IMR-90 (cell line): Measurements from ENCODE around the gene SSNA1. TPM values are rescaled to one million over a fixed set of nuclear protein-coding genes. Genes with fewer than 3 reads are reported as not detected.

ENCODE experiments used
- ATAC-seq: fragments of 200-7000 bp; cut with Tn5 transposase; 2 replicates; pipeline ENCODE4 v1.9.1; 2020; ENCODE audit warnings: low read depth, mild to moderate bottlenecking, moderate library complexity
- BruUV-seq: library from RNA; stranded (reverse); fragments of 400-500 nt; replicated peaks from 2 replicates; lab custom pipeline; 2021; lab: Mats Ljungman, UMichigan
- CTCF ChIA-PET: fragments of 300-600 bp; formaldehyde crosslinking; extraction: SDS; loops from one replicate; lab custom pipeline; 2021; ENCODE audit warnings: antibody characterized with exemption; lab: Yijun Ruan, JAX
- POLR2A ChIA-PET: fragments of 300-600 bp; sonication (Branson Sonifier 250); formaldehyde crosslinking; loops from one replicate; lab custom pipeline; 2022; ENCODE audit warnings: antibody characterized with exemption; ENCODE audit not compliant: unreplicated experiment; lab: Charles Lee
- DNase-seq: peaks from one replicate; pipeline ENCODE4 v3.0.0; 2013
- H2AFZ ChIP-seq: replicated peaks from 2 replicates; pipeline ENCODE3; 2013; ENCODE audit warnings: low read length, mild to moderate bottlenecking; ENCODE audit not compliant: poor library complexity
- H2AK5ac ChIP-seq: 2 replicates; pipeline ENCODE4 v1.6.1; 2013; ENCODE audit warnings: low read depth, low read length, inconsistent platforms
- H2AK9ac ChIP-seq: replicated peaks from 2 replicates; pipeline ENCODE3; 2013; ENCODE audit warnings: mild to moderate bottlenecking, low read depth, low read length, moderate library complexity; ENCODE audit not compliant: poor library complexity
- H2BK120ac ChIP-seq: 2 replicates; pipeline ENCODE4 v1.6.1; 2013; ENCODE audit warnings: low read depth, low read length, inconsistent platforms
- H2BK15ac ChIP-seq: 3 replicates; pipeline ENCODE4 v1.6.1; 2013; ENCODE audit warnings: low read depth, low read length, inconsistent platforms
- H2BK20ac ChIP-seq: 2 replicates; pipeline ENCODE4 v1.6.1; 2013; ENCODE audit warnings: low read depth, mild to moderate bottlenecking, inconsistent platforms, low read length, moderate library complexity
- H2BK5ac ChIP-seq: 2 replicates; pipeline ENCODE4 v1.6.1; 2013; ENCODE audit warnings: mild to moderate bottlenecking, low read depth, low read length, inconsistent platforms; ENCODE audit not compliant: poor library complexity, severe bottlenecking
- H3K14ac ChIP-seq: replicated peaks from 2 replicates; pipeline ENCODE4 v1.6.1; 2013; ENCODE audit warnings: low read depth, low read length, inconsistent platforms
- H3K18ac ChIP-seq: 2 replicates; pipeline ENCODE4 v1.6.1; 2013; ENCODE audit warnings: low read depth, low read length, control low read depth
- H3K23ac ChIP-seq: 2 replicates; pipeline ENCODE4 v1.6.1; 2013; ENCODE audit warnings: low read depth, low read length, inconsistent platforms
- H3K27ac ChIP-seq: 2 replicates; pipeline ENCODE4 v1.5.1; 2013; ENCODE audit warnings: mild to moderate bottlenecking, control low read depth, low read length; ENCODE audit not compliant: insufficient read depth
- H3K27me3 ChIP-seq: 2 replicates; pipeline ENCODE4 v1.6.1; 2013; ENCODE audit warnings: low read length; ENCODE audit not compliant: control insufficient read depth, insufficient read depth
- H3K36me3 ChIP-seq: 2 replicates; pipeline ENCODE4 v1.6.1; 2013; ENCODE audit warnings: low read length, mixed read lengths; ENCODE audit not compliant: control insufficient read depth, insufficient read depth
- H3K4ac ChIP-seq: 2 replicates; pipeline ENCODE4 v1.6.1; 2013; ENCODE audit warnings: low read depth, low read length, inconsistent platforms
- H3K4me1 ChIP-seq: 2 replicates; pipeline ENCODE4 v1.6.1; 2013; ENCODE audit warnings: low read length, mixed read lengths; ENCODE audit not compliant: control insufficient read depth, insufficient read depth
- H3K4me2 ChIP-seq: 2 replicates; pipeline ENCODE4 v1.6.1; 2013; ENCODE audit warnings: low read depth, mild to moderate bottlenecking, control low read depth, low read length, moderate library complexity
- H3K4me3 ChIP-seq: 2 replicates; pipeline ENCODE4 v1.5.1; 2013; ENCODE audit warnings: low read depth, mild to moderate bottlenecking, control low read depth, low read length, moderate library complexity; ENCODE audit not compliant: insufficient read depth
- H3K56ac ChIP-seq: 2 replicates; pipeline ENCODE4 v1.6.1; 2013; ENCODE audit warnings: low read length, inconsistent platforms; ENCODE audit not compliant: insufficient read depth; ENCODE audit errors: extremely low read depth
- H3K79me1 ChIP-seq, 2 experiments: 2 replicates each; pipeline ENCODE4 v1.6.1; 2013; ENCODE audit warnings: low read length in 2 of 2, inconsistent platforms in 1 of 2, low read depth in 1 of 2
- H3K9ac ChIP-seq: 2 replicates; pipeline ENCODE4 v1.6.1; 2013; ENCODE audit warnings: low read depth, low read length, control low read depth
- H3K9me1 ChIP-seq: 2 replicates; pipeline ENCODE4 v1.6.1; 2013; ENCODE audit warnings: low read length, inconsistent platforms; ENCODE audit not compliant: insufficient read depth
- H3K9me3 ChIP-seq: 2 replicates; pipeline ENCODE4 v1.6.1; 2013; ENCODE audit warnings: low read length; ENCODE audit not compliant: control insufficient read depth, insufficient read depth
- H4K20me1 ChIP-seq: 2 replicates; pipeline ENCODE4 v1.6.1; 2013; ENCODE audit warnings: low read length, inconsistent platforms; ENCODE audit not compliant: insufficient read depth
- H4K5ac ChIP-seq: 2 replicates; pipeline ENCODE4 v1.6.1; 2013; ENCODE audit warnings: mild to moderate bottlenecking, low read depth, low read length, control low read depth
- H4K8ac ChIP-seq, 2 experiments: 2 replicates each; pipeline ENCODE4 v1.6.1; 2013; ENCODE audit warnings: low read depth in 2 of 2, low read length in 2 of 2, control low read depth in 1 of 2, inconsistent platforms in 1 of 2
- H4K91ac ChIP-seq: 2 replicates; pipeline ENCODE4 v1.6.1; 2013; ENCODE audit warnings: low read depth, low read length, inconsistent platforms; ENCODE audit not compliant: insufficient read depth
- BHLHE40 ChIP-seq: fragments of 150-350 bp; IDR thresholded peaks from 2 replicates; pipeline ENCODE4 v1.6.1; 2016; ENCODE audit warnings: mild to moderate bottlenecking, low read depth, low read length
- CHD1 ChIP-seq: IDR thresholded peaks from 2 replicates; pipeline ENCODE4 v1.6.1; 2012; ENCODE audit warnings: low read depth, low read length, improper control_type of control experiment
- CTCF ChIP-seq: conservative IDR thresholded peaks from 2 replicates; pipeline ENCODE4 v1.5.1; 2012; ENCODE audit warnings: mild to moderate bottlenecking, low read depth, low read length, improper control_type of control experiment
- ELK1 ChIP-seq: fragments of 150-350 bp; IDR thresholded peaks from 2 replicates; pipeline ENCODE4 v1.6.1; 2016; ENCODE audit warnings: low read depth, mild to moderate bottlenecking, low read length, moderate library complexity, borderline replicate concordance
- FOS ChIP-seq: fragments of 150-350 bp; IDR thresholded peaks from 2 replicates; pipeline ENCODE4 v1.6.1; 2016; ENCODE audit warnings: low read depth, low read length
- MAFK ChIP-seq: IDR thresholded peaks from 2 replicates; pipeline ENCODE4 v1.6.1; 2012; ENCODE audit warnings: low read depth, low read length, improper control_type of control experiment
- NFE2L2 ChIP-seq: fragments of 150-350 bp; IDR thresholded peaks from 2 replicates; pipeline ENCODE4 v1.6.1; 2016; ENCODE audit warnings: low read depth, mild to moderate bottlenecking, low read length
- RCOR1 ChIP-seq: IDR thresholded peaks from 2 replicates; pipeline ENCODE4 v1.6.1; 2012; ENCODE audit warnings: mild to moderate bottlenecking, low read length, improper control_type of control experiment; ENCODE audit not compliant: insufficient replicate concordance
- RFX5 ChIP-seq: IDR thresholded peaks from 2 replicates; pipeline ENCODE4 v1.8.0; 2012; ENCODE audit warnings: low read depth, mild to moderate bottlenecking, low read length, moderate library complexity
- SMC3 ChIP-seq: fragments of 150-350 bp; IDR thresholded peaks from 2 replicates; pipeline ENCODE4 v1.6.1; 2016; ENCODE audit warnings: low read depth, mild to moderate bottlenecking, antibody characterized with exemption, low read length, moderate library complexity
- WGBS, 2 experiments: methylation state at CpG; one replicate each; pipeline versions ENCODE4 v1.1.5 to v1.1.7; 2013; ENCODE audit warnings: missing lambda C conversion rate in 2 of 2; ENCODE audit not compliant: insufficient read length in 1 of 2; ENCODE audit errors: extremely low coverage in 2 of 2; 5-methylcytosine and 5-hydroxymethylcytosine counted together
- dilution Hi-C: fragments of 300-500 bp; cut with HindIII; formaldehyde crosslinking; loops from one replicate; pipeline ENCODE4 v1.14.3; 2018; ENCODE audit warnings: low sequenced_read_pairs; ENCODE audit not compliant: unreplicated experiment
- in situ Hi-C: fragments of 300-500 bp; cut with MboI; formaldehyde crosslinking; loops from 3 replicates; pipeline ENCODE4 v1.14.3; 2019; ENCODE audit warnings: low sequenced_read_pairs, inconsistent platforms, mixed read lengths
- intact Hi-C: fragments of 100-400 bp; cut with micrococcal nuclease; formaldehyde crosslinking; loops from 2 replicates; pipeline ENCODE4 v1.10.0; 2022
- polyA plus RNA-seq, 3 experiments: library from polyadenylated mRNA; depleted of rRNA; stranded (reverse); fragments of >200 nt; gene quantifications; 2 replicates each; pipeline ENCODE4 v1.2.3, GENCODE V29; 2012; ENCODE audit warnings: low replicate concordance in 1 of 3
- total RNA-seq: library from RNA; depleted of rRNA; stranded (reverse); fragments of >200 nt; gene quantifications from 2 replicates; pipeline ENCODE4 v1.2.3, GENCODE V29; 2012

Gene SSNA1
- total and polyA plus RNA-seq, 2 of the 4 experiments (the other 2 are of a cell fraction), result 55.7 to 86.7 TPM

- H4K8ac ChIP-seq, result no peak overlapping the region
- H3K9me1 ChIP-seq, result no peaks in the 10 kb centered on the region
- no peak overlapping the region for H3K9ac ChIP-seq
- H3K18ac ChIP-seq, result no peak overlapping the region
- no peak overlapping the region for H2AK5ac ChIP-seq
- TF ChIP-seq MAFK (no peak), NFE2L2 (no peak), CTCF (no peak), FOS (no peak), BHLHE40 (no peak), CHD1 (no peak), SMC3 (no peak), RFX5 (no peak), RCOR1 (no peak), ELK1 (no peak)
- no peak overlapping the region for H2AFZ ChIP-seq
- peaks cover 25% of the 10 kb centered on the region for H3K36me3 ChIP-seq
- no peaks in the 10 kb centered on the region for H3K27me3 ChIP-seq
- H3K23ac ChIP-seq, result no peak overlapping the region
- H3K27ac ChIP-seq, result no peak overlapping the region
- H3K4me1 ChIP-seq, result peaks cover 18% of the 10 kb centered on the region
- H4K20me1 ChIP-seq, result peaks cover 42% of the 10 kb centered on the region
- no peak overlapping the region for H4K91ac ChIP-seq
- H2BK15ac ChIP-seq, result no peak overlapping the region
- no peak overlapping the region for H4K5ac ChIP-seq
- intact Hi-C loops (no loop called here), in situ Hi-C loops (no loop called here), dilution Hi-C loops (no loop called here)
- no peak overlapping the region for H3K14ac ChIP-seq
- no peak overlapping the region for H3K56ac ChIP-seq
- H2AK9ac ChIP-seq, result peak overlapping the region; percentile 84
- no TSS peak for BruUV-seq
- WGBS, 2 experiments, result 86% methylated on average over 9 of the region's 10 CpGs; no CpG with 5 or more reads in 1 of the 2 experiments
- no peak overlapping the region for H2BK20ac ChIP-seq
- POLR2A ChIA-PET, result no interaction called here
- H2BK120ac ChIP-seq, result no peak overlapping the region
- no peak for DNase-seq
- H3K79me1 ChIP-seq, result peaks cover 10 to 78% of the 10 kb centered on the region in 2 experiments
- no peak overlapping the region for H2BK5ac ChIP-seq
- H3K9me3 ChIP-seq, result no peaks in the 10 kb centered on the region
- H3K4me3 ChIP-seq, result no peak overlapping the region
- no peak overlapping the region for H3K4me2 ChIP-seq
- no peak overlapping the region for H3K4ac ChIP-seq
- ATAC-seq, result no peak
- CTCF ChIA-PET, result interaction anchor here (1.0 kb wide), 1 partner anchor 32 kb away, joined by 3 read pairs; the partner anchor contains the start of gene RNF224
Observed at GRCh38 chr9:137194909-137195308, 6.4 kb downstream of the SSNA1 start.
